Gastrocnemius medialis (tissue), 4 donors: Measurements from ENCODE around the gene MEF2D.

Experiments used
- POLR2A ChIP-seq, 2 donors: fragments of 450-650 bp; IDR thresholded peaks; one replicate each; pipeline ENCODE4 v1.6.1; 2017; ENCODE audit warnings: antibody characterized with exemption in 2 of 2, mild to moderate bottlenecking in 2 of 2, moderate library complexity in 2 of 2
- TF ChIP-seq, protein P1 (sequence below), 5 experiments: fragments of 450-650 bp in 3 of 5; fragments of 200-600 bp in 2 of 5; sonication (generic) in 2 of 5; IDR thresholded peaks in 4 of 5; conservative IDR thresholded peaks in 1 of 5; 1 replicate in 4 of 5; 2 replicates in 1 of 5; pipeline ENCODE4 v1.5.1; 2016 to 2019; ENCODE audit warnings: antibody characterized with exemption in 5 of 5, mild to moderate bottlenecking in 3 of 5, moderate library complexity in 3 of 5

DNA sequence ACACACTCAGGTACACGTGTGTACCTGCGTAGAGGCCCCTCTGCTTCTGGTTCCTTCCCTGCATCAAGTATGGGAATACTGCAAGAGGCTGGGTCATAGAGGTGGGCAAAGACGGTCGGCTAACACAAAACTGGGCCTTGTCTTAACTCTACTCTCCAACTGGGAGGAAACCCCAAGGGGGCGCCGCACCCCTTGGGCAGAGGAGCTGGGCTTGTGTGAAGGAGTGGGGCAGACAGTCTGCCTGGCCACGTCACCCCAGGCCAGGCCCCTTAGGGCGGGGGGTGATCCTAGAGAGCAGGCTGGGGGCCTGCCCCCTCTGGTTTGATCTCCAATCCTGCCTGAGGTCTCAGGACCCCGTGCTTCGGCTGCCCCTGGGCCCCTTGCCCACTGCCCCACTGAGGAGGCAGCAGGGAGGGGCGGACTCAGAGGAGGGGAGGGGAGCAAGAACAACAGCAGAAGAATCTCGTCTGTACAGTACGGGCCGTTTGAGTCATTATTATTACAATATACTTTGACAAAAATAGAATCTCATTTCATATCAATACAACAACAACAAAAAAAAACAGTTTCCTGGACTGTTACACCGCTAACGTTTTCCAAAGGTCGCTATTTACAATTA is 34.7 kb downstream of the MEF2D start:
- TF ChIP-seq, protein P1, sequence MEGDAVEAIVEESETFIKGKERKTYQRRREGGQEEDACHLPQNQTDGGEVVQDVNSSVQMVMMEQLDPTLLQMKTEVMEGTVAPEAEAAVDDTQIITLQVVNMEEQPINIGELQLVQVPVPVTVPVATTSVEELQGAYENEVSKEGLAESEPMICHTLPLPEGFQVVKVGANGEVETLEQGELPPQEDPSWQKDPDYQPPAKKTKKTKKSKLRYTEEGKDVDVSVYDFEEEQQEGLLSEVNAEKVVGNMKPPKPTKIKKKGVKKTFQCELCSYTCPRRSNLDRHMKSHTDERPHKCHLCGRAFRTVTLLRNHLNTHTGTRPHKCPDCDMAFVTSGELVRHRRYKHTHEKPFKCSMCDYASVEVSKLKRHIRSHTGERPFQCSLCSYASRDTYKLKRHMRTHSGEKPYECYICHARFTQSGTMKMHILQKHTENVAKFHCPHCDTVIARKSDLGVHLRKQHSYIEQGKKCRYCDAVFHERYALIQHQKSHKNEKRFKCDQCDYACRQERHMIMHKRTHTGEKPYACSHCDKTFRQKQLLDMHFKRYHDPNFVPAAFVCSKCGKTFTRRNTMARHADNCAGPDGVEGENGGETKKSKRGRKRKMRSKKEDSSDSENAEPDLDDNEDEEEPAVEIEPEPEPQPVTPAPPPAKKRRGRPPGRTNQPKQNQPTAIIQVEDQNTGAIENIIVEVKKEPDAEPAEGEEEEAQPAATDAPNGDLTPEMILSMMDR (IDR thresholded peaks at IDR 0.05 in 4 of 5, conservative IDR thresholded peaks at IDR 0.05 in 1 of 5) = peak in 1 of 5 experiments; percentile 23
- no peak for TF ChIP-seq POLR2A (IDR thresholded peaks at IDR 0.05)
